Heart left ventricle (tissue), 16 donors: Measurements from ENCODE around the gene CYB5R3. TPM values are rescaled to one million over a fixed set of nuclear protein-coding genes. Genes with fewer than 3 reads are reported as not detected.

Experiments
- ATAC-seq, 4 donors: fragments of 200-7000 bp; cut with Tn5 transposase; one replicate each; pipeline ENCODE4 v1.9.1; 2020 to 2022; ENCODE audit warnings: moderate library complexity in 4 of 4, mild to moderate bottlenecking in 3 of 4, moderate number of reproducible peaks in 1 of 4
- DNase-seq, 5 donors: peaks; one replicate each; pipeline ENCODE4 v3.0.0-alpha.2; 2020
- H3K27ac ChIP-seq, 12 donors: fragments of 200-600 bp; sonication (generic) in 4 of 12; one replicate each; pipeline versions ENCODE4 v1.5.0 to v1.8.0; 2016 to 2022; ENCODE audit warnings: mild to moderate bottlenecking in 2 of 12
- H3K27me3 ChIP-seq, 9 donors: fragments of 200-600 bp; sonication (generic) in 2 of 9; one replicate each; pipeline versions ENCODE4 v1.5.1 to v1.8.0; 2016 to 2022; ENCODE audit warnings: mild to moderate bottlenecking in 3 of 9
- H3K36me3 ChIP-seq, 9 donors: fragments of 200-600 bp; sonication (generic) in 2 of 9; one replicate each; pipeline versions ENCODE4 v1.5.0 to v1.8.0; 2018 to 2022; ENCODE audit warnings: mild to moderate bottlenecking in 2 of 9
- H3K4me1 ChIP-seq, 12 donors: fragments of 200-600 bp; sonication (generic) in 4 of 12; one replicate each; pipeline versions ENCODE4 v1.5.0 to v1.8.0; 2016 to 2022; ENCODE audit warnings: mild to moderate bottlenecking in 3 of 12
- H3K4me3 ChIP-seq, 12 donors: fragments of 200-600 bp; sonication (generic) in 4 of 12; one replicate each; pipeline versions ENCODE4 v1.5.0 to v1.8.0; 2017 to 2022; ENCODE audit warnings: mild to moderate bottlenecking in 9 of 12, moderate library complexity in 4 of 12
- H3K9me3 ChIP-seq, 12 donors: fragments of 200-600 bp; sonication (generic) in 4 of 12; one replicate each; pipeline versions ENCODE4 v1.5.0 to v1.8.0; 2016 to 2022; ENCODE audit warnings: mild to moderate bottlenecking in 1 of 12
- POLR2A ChIP-seq, 2 donors: fragments of 450-650 bp; IDR thresholded peaks; one replicate each; pipeline ENCODE4 v1.6.1; 2017; ENCODE audit warnings: antibody characterized with exemption in 2 of 2, mild to moderate bottlenecking in 2 of 2, moderate library complexity in 2 of 2
- WGBS, 4 donors: extraction: QIAGEN DNeasy Blood & Tissue Kit in 2 of 4; methylation state at CpG; one replicate each; pipeline versions ENCODE4 v1.1.5 to v1.1.7; 2013 to 2018; 5-methylcytosine and 5-hydroxymethylcytosine counted together
- intact Hi-C, 10 donors: fragments of 100-400 bp; cut with DNase I; formaldehyde crosslinking; loops; one replicate each; pipeline versions ENCODE4 v1.11.1 to v1.14.2; 2022
- polyA plus RNA-seq, 2 donors: library from polyadenylated mRNA; stranded (reverse); fragments of 200-250 nt; gene quantifications; one replicate each; pipeline ENCODE4 v1.2.3, GENCODE V29; 2013
- total RNA-seq, 9 donors: library from RNA; depleted of rRNA in 2 of 9; stranded (reverse); fragments of >200 nt in 2 of 9; fragmentation: NEBNext Ultra II Directional in 3 of 9; extraction: Animal tissue kit (Norgen Biotek cat#: 25700) in 3 of 9; gene quantifications; one replicate each; pipeline versions ENCODE4 v1.1.0 to v1.2.4, GENCODE V29; 2016 to 2023
- TF ChIP-seq, protein P1 (sequence below), 12 donors: fragments of 200-600 bp; sonication (generic) in 4 of 12; IDR thresholded peaks; one replicate each; pipeline versions ENCODE4 v1.5.0 to v1.8.0; 2018 to 2022; ENCODE audit warnings: antibody characterized with exemption in 12 of 12, mild to moderate bottlenecking in 5 of 12
- donor health status: ischemic (EF 13 %, LVEDD 7.1; RV severe dilation, severe dysfunction).
- donor health status: healthy with polysubstance abuse.
- donor health status: DM: no; HTN: yes; CAD: no.
- donor health status: DM: no; HTN: no; CAD: no.
- donor health status: ischemic (EF 25% LVEDD 6.9; RV normal size, moderate dysfunction).
- donor health status: ischemic (EF 25% LVEDD 5.7; RV mildly dilated, moderate dysfunction).
- donor health status: healthy.
- donor health status: DM: yes; HTN: yes; CAD: no.
- donor health status: ischemic (EF 35%, LVEDD 5.7; RV mildly dilated, moderate dysfunction).
- donor health status: nonischemic (EF 11% LVEDD 7.7; RV severe dilation, severe dysfunction).
- donor health status: DM: yes; HTN: yes; CAD: no.
- donor health status: PGD.
- donor health status: ischemic (EF 29% LVEDD 5.4; RV normal size, mild dysfunction).
- donor health status: nonischemic (EF 23%, LVEDD 6.1; RV moderate dilation, normal function).

The CYB5R3 gene
- total and polyA plus RNA-seq, 11 donors: 135 to 459 (median 305) TPM

DNA sequence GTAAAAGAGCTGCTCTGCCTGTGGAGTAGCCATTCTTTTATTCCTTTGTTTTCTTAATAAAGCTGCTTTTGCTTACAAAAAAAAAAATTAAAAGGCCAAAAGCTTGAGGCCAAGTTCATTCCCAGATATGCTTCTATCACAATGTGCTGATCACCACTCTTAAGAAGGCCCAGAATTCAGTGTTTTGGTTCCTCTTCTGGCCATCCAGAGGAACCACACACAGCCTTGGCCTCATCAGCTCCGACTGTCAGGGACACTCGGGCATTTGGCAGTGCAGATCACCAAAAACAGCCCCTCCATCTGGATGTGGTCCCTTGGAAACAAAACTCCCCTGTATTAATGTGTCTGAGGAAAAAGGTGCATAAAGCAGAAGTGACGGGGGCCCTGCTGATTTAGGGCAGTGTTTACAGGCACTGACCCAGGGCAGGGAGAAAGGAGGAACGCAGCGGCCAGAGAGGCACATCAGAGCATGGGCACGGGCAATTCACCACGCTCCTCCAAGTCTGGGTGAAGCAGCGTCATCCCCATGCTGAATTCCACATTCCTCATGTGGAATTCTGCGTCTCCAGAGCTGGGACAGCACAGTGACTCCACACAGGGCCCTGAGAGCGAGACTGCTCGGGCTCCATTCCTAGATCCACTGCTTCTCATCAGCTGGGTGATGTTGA lies 52.2 kb downstream of the CYB5R3 start:
- Histone ChIP-seq H3K9me3 (no peaks in the 10 kb centered on the region), H3K4me3 (no peak overlapping the region), H3K27me3 (no peaks in the 10 kb centered on the region), H3K4me1 (peaks cover 3 to 35% (median 18%) of the 10 kb centered on the region in 12 donors), H3K36me3 (peaks cover 0 to 100% (median 98%) of the 10 kb centered on the region in 9 donors), H3K27ac (peak overlapping the region in 11 of 12 donors; percentile 52 to 86 (median 72))
- no peak for TF ChIP-seq POLR2A (IDR thresholded peaks at IDR 0.05)
- TF ChIP-seq, protein P1, sequence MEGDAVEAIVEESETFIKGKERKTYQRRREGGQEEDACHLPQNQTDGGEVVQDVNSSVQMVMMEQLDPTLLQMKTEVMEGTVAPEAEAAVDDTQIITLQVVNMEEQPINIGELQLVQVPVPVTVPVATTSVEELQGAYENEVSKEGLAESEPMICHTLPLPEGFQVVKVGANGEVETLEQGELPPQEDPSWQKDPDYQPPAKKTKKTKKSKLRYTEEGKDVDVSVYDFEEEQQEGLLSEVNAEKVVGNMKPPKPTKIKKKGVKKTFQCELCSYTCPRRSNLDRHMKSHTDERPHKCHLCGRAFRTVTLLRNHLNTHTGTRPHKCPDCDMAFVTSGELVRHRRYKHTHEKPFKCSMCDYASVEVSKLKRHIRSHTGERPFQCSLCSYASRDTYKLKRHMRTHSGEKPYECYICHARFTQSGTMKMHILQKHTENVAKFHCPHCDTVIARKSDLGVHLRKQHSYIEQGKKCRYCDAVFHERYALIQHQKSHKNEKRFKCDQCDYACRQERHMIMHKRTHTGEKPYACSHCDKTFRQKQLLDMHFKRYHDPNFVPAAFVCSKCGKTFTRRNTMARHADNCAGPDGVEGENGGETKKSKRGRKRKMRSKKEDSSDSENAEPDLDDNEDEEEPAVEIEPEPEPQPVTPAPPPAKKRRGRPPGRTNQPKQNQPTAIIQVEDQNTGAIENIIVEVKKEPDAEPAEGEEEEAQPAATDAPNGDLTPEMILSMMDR (IDR thresholded peaks at IDR 0.05): no peak
- ATAC-seq (peak in 1 of 4 donors; percentile 29), DNase-seq (peak in 1 of 5 donors; percentile 37)
- WGBS, 4 donors: 68 to 74% (median 68%) methylated on average over 11 of the region's 11 CpGs
- intact Hi-C loops: no loop called here

DNA sequence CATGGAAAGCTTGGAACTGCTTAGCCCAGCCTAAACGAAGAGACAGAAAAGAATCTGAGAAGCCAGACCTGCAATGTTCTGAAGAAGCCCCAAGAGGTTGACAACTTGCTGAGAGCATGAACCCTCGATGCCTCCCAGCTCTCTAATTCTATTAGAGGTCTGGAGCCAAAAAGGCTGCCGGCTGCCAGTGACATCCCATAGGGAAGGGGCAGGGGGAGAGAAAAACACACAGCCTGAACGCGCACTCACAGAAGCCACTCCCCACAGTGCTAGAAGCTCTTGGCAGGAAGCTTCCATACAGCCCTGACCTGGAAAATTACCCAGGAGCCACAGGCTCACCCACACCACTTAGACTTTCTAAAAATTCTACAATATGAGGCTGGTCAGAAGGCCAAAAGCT lies 52.9 kb downstream of the CYB5R3 start:
- no peaks in the 10 kb centered on the region for H3K9me3 ChIP-seq
- ATAC-seq (peak; percentile 84 to 90 (median 87)), DNase-seq (peak; percentile 39 to 72 (median 62))
- peak overlapping the region in 11 of 12 donors; percentile 52 to 86 (median 72) for H3K27ac ChIP-seq
- H3K4me1 ChIP-seq: peaks cover 3 to 35% (median 18%) of the 10 kb centered on the region in 12 donors
- 22 to 39% (median 24%) methylated on average over 5 of the region's 5 CpGs for WGBS, 4 donors
- H3K36me3 ChIP-seq: peaks cover 0 to 100% (median 98%) of the 10 kb centered on the region in 9 donors
- TF ChIP-seq, protein P1 (IDR thresholded peaks at IDR 0.05): no peak
- no peak for TF ChIP-seq POLR2A (IDR thresholded peaks at IDR 0.05)
- H3K27me3 ChIP-seq: no peaks in the 10 kb centered on the region
- no peak overlapping the region for H3K4me3 ChIP-seq
- intact Hi-C loops: no loop called here

DNA sequence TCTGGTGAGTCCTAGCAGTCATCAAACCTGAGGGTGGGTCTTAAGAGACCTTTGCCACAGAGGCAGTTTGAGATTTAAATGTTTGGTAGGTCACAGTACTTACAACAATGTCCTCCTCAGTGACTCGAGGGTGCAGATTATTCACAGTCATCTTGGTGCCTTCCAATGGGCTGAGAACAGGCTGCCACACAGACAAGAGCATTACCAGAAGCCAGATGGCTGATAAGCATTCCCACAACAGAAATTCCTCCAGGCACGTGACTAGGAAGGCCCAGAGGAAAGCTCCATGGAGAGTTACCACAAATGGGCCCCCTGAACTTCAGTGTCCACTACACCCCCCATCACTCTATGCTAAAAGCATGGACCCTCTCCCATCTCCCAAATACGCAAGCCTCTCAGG lies 53.8 kb downstream of the CYB5R3 start:
- peaks cover 0 to 100% (median 96%) of the 10 kb centered on the region in 9 donors for H3K36me3 ChIP-seq
- DNase-seq: peak in 2 of 5 donors; percentile 54
- WGBS, 4 donors: 43 to 50% (median 48%) methylated on average over 3 of the region's 3 CpGs
- H3K27ac ChIP-seq: peak overlapping the region in 11 of 12 donors; percentile 52 to 86 (median 72)
- intact Hi-C loops: no loop called here
- H3K4me1 ChIP-seq: peaks cover 3 to 35% (median 18%) of the 10 kb centered on the region in 12 donors
- TF ChIP-seq, protein P1 (IDR thresholded peaks at IDR 0.05): no peak
- no peak for TF ChIP-seq POLR2A (IDR thresholded peaks at IDR 0.05)
- H3K9me3 ChIP-seq: no peaks in the 10 kb centered on the region
- H3K4me3 ChIP-seq: no peak overlapping the region
- H3K27me3 ChIP-seq: no peaks in the 10 kb centered on the region
- peak; percentile 69 to 79 (median 73) for ATAC-seq

DNA sequence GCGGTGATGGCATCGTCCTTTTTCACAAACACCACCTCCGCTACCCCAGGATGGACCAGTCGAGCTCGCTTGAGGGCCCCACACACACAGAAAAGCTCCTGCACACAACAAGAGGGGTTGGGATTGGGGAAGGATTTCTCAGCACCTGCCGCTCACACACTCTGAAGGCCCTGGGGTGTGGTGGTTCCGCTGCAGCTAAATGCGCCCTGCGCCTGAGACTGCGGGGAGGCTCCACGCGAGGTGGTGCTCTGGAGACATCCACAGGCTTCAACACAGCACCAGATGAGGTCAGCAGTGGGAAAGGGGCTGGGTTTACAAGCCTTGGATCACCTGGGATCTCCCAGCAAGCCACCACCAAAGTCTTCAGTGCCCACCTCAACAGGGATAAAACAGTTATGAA lies 57.2 kb downstream of the CYB5R3 start:
- Histone ChIP-seq H3K4me3 (no peak overlapping the region), H3K4me1 (peaks cover 2 to 25% (median 19%) of the 10 kb centered on the region in 12 donors), H3K9me3 (no peaks in the 10 kb centered on the region), H3K36me3 (peaks cover 0 to 100% (median 96%) of the 10 kb centered on the region in 9 donors), H3K27me3 (no peaks in the 10 kb centered on the region), H3K27ac (no peak overlapping the region)
- TF ChIP-seq, protein P1 (IDR thresholded peaks at IDR 0.05): no peak
- TF ChIP-seq POLR2A (IDR thresholded peaks at IDR 0.05): no peak
- intact Hi-C loops: no loop called here
- ATAC-seq (no peak), DNase-seq (no peak)
- WGBS, 4 donors: 96 to 98% (median 97%) methylated on average over 12 of the region's 12 CpGs
